ENCODE data around the gene SMTNL2.

The SMTNL2 gene

GRCh38 chr17:4584101-4584916 lies at the start of gene SMTNL2:
Gene SMTNL2, plus strand, starts transcription at chr17:4584529. Its CDS starts 77 bp downstream, at chr17:4584606.
- peak in 1 of 3 donors; percentile 53 for DNase-seq

- DNase-seq = no peak
Observed at GRCh38 chr17:4534928-4535666, 49.2 kb upstream of the SMTNL2 start.

- no peak for DNase-seq
Observed at GRCh38 chr17:4535667-4536258, 48.6 kb upstream of the SMTNL2 start.

- DNase-seq = no peak
Observed at GRCh38 chr17:4536259-4536741, 48.0 kb upstream of the SMTNL2 start.

GRCh38 chr17:4536742-4537411 lies 47.5 kb upstream of the SMTNL2 start:
- DNase-seq = peak; percentile 61 to 78 (median 64)

- no peak for DNase-seq
Observed at GRCh38 chr17:4537451-4538235, 46.7 kb upstream of the SMTNL2 start.

GRCh38 chr17:4538236-4539002 lies 45.9 kb upstream of the SMTNL2 start:
- no peak for DNase-seq

GRCh38 chr17:4539025-4539424 lies 45.3 kb upstream of the SMTNL2 start:
- no peak for DNase-seq

GRCh38 chr17:4539576-4540223 lies 44.6 kb upstream of the SMTNL2 start:
- DNase-seq = no peak

- peak in 1 of 3 donors; percentile 40 for DNase-seq
Observed at GRCh38 chr17:4540224-4540651, 44.1 kb upstream of the SMTNL2 start.

- no peak for DNase-seq
Observed at GRCh38 chr17:4540687-4541327, 43.5 kb upstream of the SMTNL2 start.

GRCh38 chr17:4541328-4542002 lies 42.9 kb upstream of the SMTNL2 start:
- no peak for DNase-seq

GRCh38 chr17:4542003-4542725 lies 42.2 kb upstream of the SMTNL2 start:
- no peak for DNase-seq

GRCh38 chr17:4542726-4543191 lies 41.6 kb upstream of the SMTNL2 start:
- no peak for DNase-seq

- DNase-seq = no peak
Observed at GRCh38 chr17:4543557-4544026, 40.7 kb upstream of the SMTNL2 start.

GRCh38 chr17:4544135-4544950 lies 40.0 kb upstream of the SMTNL2 start:
- DNase-seq = no peak

GRCh38 chr17:4544951-4545216 lies 39.4 kb upstream of the SMTNL2 start:
- no peak for DNase-seq

Measured in suppressor macrophage treated with lipopolysaccharide for 1 hour (primary cell).